AG09319 (cell line): ENCODE measurements around the gene ADCY2.
A peak's percentile ranks its signal among the peaks of the same experiment; 100 is the strongest.

Experiments
- DNase-seq: peaks from one replicate; pipeline ENCODE4 v3.0.0-alpha.2; 2010; ENCODE audit warnings: low read depth; ENCODE audit errors: extremely low read depth
- TF ChIP-seq, protein P1 (sequence below): IDR thresholded peaks from 2 replicates; pipeline ENCODE4 v1.5.1; 2011; ENCODE audit warnings: low read depth, mild to moderate bottlenecking, inconsistent platforms, low read length, moderate library complexity

Gene ADCY2

DNA sequence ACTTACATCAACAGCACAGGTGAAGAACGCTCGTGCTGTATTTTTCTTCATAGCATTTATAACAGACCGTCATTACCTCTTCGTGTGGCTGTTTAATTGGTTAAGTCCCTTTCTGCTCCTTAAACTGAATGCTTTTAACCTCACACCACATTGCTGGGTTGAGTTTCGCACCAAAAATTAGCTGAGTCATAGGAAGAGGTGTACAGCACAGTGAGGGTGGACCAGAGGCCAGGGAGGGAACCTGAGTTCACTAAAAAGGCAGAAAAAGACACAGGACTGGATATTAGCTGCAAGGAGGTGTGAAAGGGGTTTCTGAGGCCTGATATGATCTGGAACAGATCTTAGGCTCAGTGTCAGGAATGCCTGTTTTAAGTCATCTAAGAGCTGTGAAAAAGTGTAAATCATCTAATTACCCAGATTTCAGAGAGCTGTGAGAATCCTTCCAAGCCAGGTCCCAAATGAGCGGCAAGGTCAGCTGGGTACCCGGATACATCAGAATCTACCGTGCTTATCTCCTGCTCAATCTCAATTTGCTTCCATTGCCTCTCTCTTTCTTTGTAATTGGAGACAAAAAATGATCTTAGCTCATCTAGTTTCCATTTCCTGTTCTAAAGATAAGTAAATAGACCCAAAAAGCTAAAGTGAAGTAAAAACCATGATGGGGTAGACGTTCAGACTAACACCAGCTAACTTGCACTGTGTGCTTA, 462.1 kb downstream of the ADCY2 start:
- TF ChIP-seq, protein P1, sequence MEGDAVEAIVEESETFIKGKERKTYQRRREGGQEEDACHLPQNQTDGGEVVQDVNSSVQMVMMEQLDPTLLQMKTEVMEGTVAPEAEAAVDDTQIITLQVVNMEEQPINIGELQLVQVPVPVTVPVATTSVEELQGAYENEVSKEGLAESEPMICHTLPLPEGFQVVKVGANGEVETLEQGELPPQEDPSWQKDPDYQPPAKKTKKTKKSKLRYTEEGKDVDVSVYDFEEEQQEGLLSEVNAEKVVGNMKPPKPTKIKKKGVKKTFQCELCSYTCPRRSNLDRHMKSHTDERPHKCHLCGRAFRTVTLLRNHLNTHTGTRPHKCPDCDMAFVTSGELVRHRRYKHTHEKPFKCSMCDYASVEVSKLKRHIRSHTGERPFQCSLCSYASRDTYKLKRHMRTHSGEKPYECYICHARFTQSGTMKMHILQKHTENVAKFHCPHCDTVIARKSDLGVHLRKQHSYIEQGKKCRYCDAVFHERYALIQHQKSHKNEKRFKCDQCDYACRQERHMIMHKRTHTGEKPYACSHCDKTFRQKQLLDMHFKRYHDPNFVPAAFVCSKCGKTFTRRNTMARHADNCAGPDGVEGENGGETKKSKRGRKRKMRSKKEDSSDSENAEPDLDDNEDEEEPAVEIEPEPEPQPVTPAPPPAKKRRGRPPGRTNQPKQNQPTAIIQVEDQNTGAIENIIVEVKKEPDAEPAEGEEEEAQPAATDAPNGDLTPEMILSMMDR, result no peak
- DNase-seq, result no peak

DNA sequence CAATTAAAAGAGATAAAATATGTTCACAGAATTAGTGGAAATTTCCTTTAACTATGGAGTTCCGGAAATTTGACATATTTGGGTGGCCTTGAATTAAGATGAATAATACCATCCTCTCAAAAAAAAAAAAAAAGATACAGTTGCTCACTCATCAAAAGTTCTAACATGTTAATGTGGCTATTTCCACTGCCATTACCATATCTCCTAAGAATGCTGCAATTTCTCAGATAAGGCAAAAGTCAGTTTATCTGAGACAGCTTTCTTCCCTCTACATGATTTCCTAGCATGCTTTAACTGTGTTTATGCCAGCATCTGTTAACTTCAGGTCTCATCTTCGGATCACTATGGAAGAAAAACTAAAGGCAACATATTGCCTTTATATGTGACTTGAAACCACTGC, 470.3 kb downstream of the ADCY2 start:
- DNase-seq, result no peak
- TF ChIP-seq, protein P1, result no peak

DNA sequence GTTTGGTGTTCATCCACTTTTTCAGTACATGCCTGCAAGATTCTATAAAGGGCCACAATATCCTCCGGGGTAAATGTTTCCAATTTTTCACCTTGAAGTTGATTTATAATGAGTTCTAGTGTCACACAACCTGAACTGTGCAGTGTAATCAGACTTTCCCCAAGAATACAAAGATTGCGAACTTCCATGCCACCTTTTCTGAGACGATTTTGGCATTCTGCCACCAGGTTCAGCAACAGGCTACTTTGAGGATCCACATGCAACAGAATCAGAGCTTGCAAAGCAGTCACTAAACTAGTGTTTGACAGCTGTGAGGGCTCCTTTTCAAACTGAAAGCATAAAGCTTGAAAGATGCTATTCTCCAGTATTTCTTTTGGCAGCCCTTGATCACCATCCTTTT, 471.3 kb downstream of the ADCY2 start:
- no peak for DNase-seq
- TF ChIP-seq, protein P1, result no peak

DNA sequence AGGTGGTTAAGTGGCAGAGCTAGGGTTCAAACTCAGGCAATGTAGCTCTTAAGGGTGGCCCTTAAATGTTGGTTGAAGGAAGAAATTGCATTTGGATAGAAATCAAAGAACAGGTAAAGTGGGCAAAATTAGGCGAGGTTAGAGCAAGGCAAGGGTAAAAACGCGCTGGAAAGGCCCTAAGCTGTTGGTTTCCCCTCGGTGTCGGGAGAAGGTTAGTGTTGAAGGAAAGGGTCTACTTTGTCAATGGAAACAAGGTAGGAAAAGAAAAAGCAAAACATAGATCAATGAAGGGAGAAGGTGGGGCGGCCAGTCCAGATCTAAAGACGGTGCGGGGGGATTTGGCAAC, 472.5 kb downstream of the ADCY2 start:
- TF ChIP-seq, protein P1, result no peak

DNA sequence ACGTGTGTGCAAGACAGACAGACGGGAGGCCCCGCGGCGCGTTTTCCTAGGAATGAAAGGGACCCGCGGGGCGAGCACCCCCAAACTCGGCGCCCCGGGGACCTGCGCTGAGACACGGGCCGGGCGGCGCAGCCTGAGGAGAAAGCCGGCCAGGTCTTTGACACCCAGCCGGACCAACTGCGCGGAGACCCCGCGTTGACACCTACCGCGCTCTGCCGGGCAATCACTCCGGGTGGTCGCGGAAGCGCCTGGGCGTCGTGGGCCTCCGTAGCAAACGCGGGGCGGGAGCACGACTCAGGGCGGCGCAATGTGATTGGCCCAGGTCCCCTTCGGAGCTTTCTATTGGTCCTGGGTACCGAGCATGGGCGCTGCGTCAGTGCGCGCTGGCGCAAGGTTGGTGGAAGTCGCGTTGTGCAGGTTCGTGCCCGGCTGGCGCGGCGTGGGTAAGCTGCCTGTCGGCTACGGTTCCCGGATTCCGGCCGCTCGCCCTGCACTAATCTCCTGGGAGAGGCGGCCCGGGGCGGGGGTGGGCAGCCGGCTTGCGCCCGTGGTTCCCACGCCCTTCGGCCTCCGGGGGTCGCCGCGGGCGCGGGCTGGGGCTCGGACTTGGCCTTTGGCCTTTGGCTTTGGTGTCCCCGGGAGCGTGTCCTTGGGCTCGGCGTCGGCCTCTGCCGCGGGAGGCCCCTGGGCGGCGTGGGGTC, 473.0 kb downstream of the ADCY2 start, which contains the start of the genes FASTKD3 and MTRR:
FASTKD3 (minus strand) TSS at position 259 of the 701 bp plus-strand sequence. CDS start 948 bp downstream, outside the sequence.
MTRR (plus strand) TSS at position 376 of the 701 bp plus-strand sequence. CDS start 1,647 bp downstream, outside the sequence.
- TF ChIP-seq, protein P1, result no peak
- DNase-seq, result peak; percentile 58

More for the DNA sequence above, 472.5 kb downstream of the ADCY2 start:
- no peak for DNase-seq

DNA sequence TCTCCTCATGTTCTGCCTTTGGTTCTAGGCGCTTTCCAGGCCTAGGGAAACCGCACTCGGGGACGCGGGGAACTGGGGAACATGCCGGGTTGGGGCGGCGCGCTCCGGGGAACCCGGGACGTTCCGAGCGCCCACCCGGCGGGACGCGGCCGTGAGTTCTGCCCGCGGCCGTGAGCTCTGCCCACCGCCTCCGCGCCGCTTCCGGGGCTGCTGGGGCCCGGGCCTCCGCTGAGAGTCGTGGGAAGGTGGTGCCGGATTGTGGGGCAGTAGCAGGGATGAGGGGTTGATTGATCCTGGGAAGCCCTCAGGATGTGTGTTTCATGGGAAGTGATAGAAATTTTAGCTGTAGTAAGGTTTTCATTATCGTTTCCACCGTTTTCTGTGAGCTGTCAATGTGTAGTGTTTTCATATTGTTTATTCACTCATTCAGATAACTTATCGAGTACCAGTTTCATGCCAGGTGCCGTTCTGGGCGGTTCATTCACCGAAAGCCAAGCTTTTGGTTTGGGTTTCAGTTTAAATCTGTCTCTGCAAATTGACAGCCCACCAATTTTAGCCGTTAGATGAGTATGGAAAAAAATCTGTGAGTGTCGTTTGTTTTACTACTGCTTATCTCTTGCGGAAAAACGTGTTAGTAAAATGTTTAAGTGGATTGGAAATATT, 473.7 kb downstream of the ADCY2 start:
- TF ChIP-seq, protein P1, result no peak
- DNase-seq, result no peak

DNA sequence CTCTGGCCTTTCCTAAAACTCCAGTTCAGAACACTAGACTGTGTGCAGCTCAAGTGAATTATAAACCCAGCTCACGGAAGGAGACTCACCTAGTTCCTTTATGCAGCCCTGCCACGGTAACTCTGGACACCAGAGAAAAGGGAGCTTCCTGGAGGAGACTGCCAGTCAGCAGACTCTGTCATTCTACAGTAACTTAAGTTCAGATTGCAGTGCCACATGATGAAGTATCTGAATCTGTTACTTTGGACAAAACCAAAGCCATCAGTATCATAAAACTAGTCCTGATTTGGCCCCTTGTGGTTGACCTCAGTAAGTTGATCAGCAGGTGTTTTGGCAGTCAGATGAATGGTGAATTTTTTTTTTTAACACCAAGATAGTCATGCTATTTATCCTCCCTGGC, 475.7 kb downstream of the ADCY2 start:
- TF ChIP-seq, protein P1, result no peak

More for the DNA sequence above, 475.7 kb downstream of the ADCY2 start:
- DNase-seq, result no peak
